Subcutaneous adipose tissue (tissue), 4 donors: ENCODE measurements around the gene STK25. TPM values are rescaled to one million over a fixed set of nuclear protein-coding genes. Genes with fewer than 3 reads are reported as not detected.

Source experiments
- CTCF ChIP-seq: fragments of 450-650 bp; IDR thresholded peaks from one replicate; pipeline ENCODE4 v1.5.1; 2016; ENCODE audit warnings: low read depth, mild to moderate bottlenecking, control low read depth, antibody characterized with exemption, moderate library complexity
- total RNA-seq, 4 donors: library from RNA; depleted of rRNA; stranded (reverse); fragments of >200 nt; gene quantifications; one replicate each; pipeline ENCODE4 v1.1.0, GENCODE V29; 2016

STK25 gene
- total RNA-seq, 4 donors from 2014 or later: 85.3 to 230 (median 124) TPM

GRCh38 chr2:241505086-241505780 lies 3.2 kb downstream of the STK25 start:
- no peak for TF ChIP-seq CTCF

- TF ChIP-seq CTCF: no peak
Observed at GRCh38 chr2:241503776-241504392, 4.5 kb downstream of the STK25 start.

- no peak for TF ChIP-seq CTCF
Observed at GRCh38 chr2:241502281-241502680, 6.1 kb downstream of the STK25 start.

GRCh38 chr2:241501551-241501950 lies 6.8 kb downstream of the STK25 start:
- no peak for TF ChIP-seq CTCF

GRCh38 chr2:241501099-241501541 lies 7.3 kb downstream of the STK25 start:
- no peak for TF ChIP-seq CTCF

DNA sequence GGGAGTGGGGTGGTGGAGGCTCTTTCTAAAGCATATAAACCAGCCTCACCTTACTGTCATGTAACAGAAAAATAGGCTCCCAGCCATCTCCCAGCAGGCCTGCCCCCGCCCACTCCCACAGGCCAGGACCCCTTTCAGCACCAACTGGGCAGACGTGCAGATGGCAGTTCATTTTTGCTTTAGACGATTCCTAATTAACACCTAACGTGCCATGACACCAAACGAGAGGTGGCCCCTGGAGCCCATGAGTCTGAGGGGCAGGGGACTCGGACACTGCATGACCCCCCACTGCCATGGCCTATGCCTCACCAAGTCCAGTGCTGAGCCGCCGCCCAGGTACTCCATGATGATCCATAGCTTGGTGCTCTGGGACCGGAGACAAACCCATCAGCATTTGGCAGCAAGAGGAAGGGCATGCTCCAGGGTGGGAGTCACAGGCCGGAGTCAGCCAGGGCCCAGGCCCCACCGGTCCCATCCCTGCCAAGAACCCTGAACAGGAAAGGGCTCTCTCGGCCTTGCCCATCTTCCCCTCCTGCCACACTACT lies 7.9 kb downstream of the STK25 start:
- TF ChIP-seq CTCF: no peak

- no peak for TF ChIP-seq CTCF
Observed at GRCh38 chr2:241500016-241500415, 8.4 kb downstream of the STK25 start.
